Omental fat pad (tissue), 4 donors: ENCODE results near the gene ZNF83. TPM values are rescaled to one million over a fixed set of nuclear protein-coding genes. Genes with fewer than 3 reads are reported as not detected.
A peak's percentile ranks its signal among the peaks of the same experiment; 100 is the strongest.
"Not testable (repeated sequence)": the region's sequence is repeated elsewhere in the genome, so short reads cannot be mapped to it uniquely, and the experiment has no call there.

Experiments
- ATAC-seq: fragments of 150-250 bp; one replicate; pipeline ENCODE4 v1.9.1; 2016; ENCODE audit warnings: mild to moderate bottlenecking, moderate library complexity; ENCODE audit not compliant: low FRiP score
- DNase-seq: peaks from one replicate; pipeline ENCODE4 v3.0.0-alpha.2; 2019; ENCODE audit warnings: low spot score
- CTCF ChIP-seq, 3 donors: fragments of 450-650 bp; IDR thresholded peaks; one replicate each; pipeline ENCODE4 v1.5.1; 2016 to 2017; ENCODE audit warnings: antibody characterized with exemption in 3 of 3, mild to moderate bottlenecking in 3 of 3, moderate library complexity in 2 of 3
- total RNA-seq, 4 donors: library from RNA; depleted of rRNA; stranded (reverse); fragments of >200 nt; gene quantifications; one replicate each; pipeline ENCODE4 v1.1.0, GENCODE V29; 2016

The ZNF83 gene
- total RNA-seq, 4 donors from 2014 or later = 38.7 to 62.3 (median 51.8) TPM

- ATAC-seq = no peak
- no peak for TF ChIP-seq CTCF (IDR thresholded peaks at IDR 0.05)
- no peak for DNase-seq
Measured at GRCh38 chr19:52640916-52641315, 2.8 kb upstream of the ZNF83 start.

GRCh38 chr19:52639996-52640395 lies 1.8 kb upstream of the ZNF83 start:
- no peak for ATAC-seq
- no peak for DNase-seq
- no peak for TF ChIP-seq CTCF (IDR thresholded peaks at IDR 0.05)

- no peak for DNase-seq
- peak; percentile 54 for ATAC-seq
- TF ChIP-seq CTCF (IDR thresholded peaks at IDR 0.05) = no peak
Measured at GRCh38 chr19:52638601-52639000, 446 bp upstream of the ZNF83 start.

- DNase-seq (no peak), ATAC-seq (no peak)
- TF ChIP-seq CTCF (IDR thresholded peaks at IDR 0.05) = no peak
Measured at GRCh38 chr19:52635786-52636570, 2.2 kb downstream of the ZNF83 start.

GRCh38 chr19:52627441-52627840 lies 10.7 kb downstream of the ZNF83 start:
- DNase-seq, ATAC-seq: not testable (repeated sequence)

GRCh38 chr19:52626915-52627314 lies 11.2 kb downstream of the ZNF83 start:
- ATAC-seq = no peak
- TF ChIP-seq CTCF (IDR thresholded peaks at IDR 0.05) = no peak

GRCh38 chr19:52622261-52622660 lies 15.9 kb downstream of the ZNF83 start:
- no peak for TF ChIP-seq CTCF (IDR thresholded peaks at IDR 0.05)
- DNase-seq = no peak
- no peak for ATAC-seq

More at GRCh38 chr19:52626915-52627314, 11.2 kb downstream of the ZNF83 start:
- no peak for DNase-seq
